GM19328 (cell line): ENCODE results near the gene APBA3.

Experiments
- ATAC-seq: cut with Tn5 transposase; IDR thresholded peaks from one replicate; pipeline ENCODE4 v1.9.1; 2021; ENCODE audit warnings: mild to moderate bottlenecking, moderate library complexity; ENCODE audit not compliant: unreplicated experiment

Gene APBA3

GRCh38 chr19:3751236-3751635 is 10.3 kb downstream of the APBA3 start:
- ATAC-seq: no peak

DNA sequence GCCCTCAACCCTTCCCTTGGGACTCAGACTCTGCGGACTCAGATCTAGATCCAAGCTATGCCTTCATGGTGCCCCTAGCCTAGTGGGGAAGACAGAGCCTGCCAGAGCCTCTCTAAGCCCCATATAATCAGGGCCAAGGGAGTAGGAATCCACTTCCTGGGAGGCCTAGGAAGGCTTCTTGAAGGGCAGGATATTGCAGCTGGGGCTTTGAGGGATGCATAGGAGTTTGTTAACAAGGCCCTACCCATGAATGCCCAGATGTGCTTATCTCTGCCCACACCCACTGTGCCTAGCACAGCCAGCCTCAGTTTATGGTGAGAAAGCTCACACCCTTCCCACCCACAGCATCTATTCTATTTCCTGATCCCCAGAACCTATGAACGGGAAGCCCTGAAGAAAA is 11.3 kb downstream of the APBA3 start:
- ATAC-seq: no peak

- no peak for ATAC-seq
Measured at GRCh38 chr19:3748965-3749364, 12.5 kb downstream of the APBA3 start.

- no peak for ATAC-seq
Measured at GRCh38 chr19:3746371-3747056, 15.0 kb downstream of the APBA3 start.

- no peak for ATAC-seq
Measured at GRCh38 chr19:3745363-3746045, 16.0 kb downstream of the APBA3 start.

GRCh38 chr19:3743486-3743885 is 18.0 kb downstream of the APBA3 start:
- ATAC-seq: no peak

GRCh38 chr19:3740431-3740830 is 21.1 kb downstream of the APBA3 start:
- ATAC-seq: no peak

DNA sequence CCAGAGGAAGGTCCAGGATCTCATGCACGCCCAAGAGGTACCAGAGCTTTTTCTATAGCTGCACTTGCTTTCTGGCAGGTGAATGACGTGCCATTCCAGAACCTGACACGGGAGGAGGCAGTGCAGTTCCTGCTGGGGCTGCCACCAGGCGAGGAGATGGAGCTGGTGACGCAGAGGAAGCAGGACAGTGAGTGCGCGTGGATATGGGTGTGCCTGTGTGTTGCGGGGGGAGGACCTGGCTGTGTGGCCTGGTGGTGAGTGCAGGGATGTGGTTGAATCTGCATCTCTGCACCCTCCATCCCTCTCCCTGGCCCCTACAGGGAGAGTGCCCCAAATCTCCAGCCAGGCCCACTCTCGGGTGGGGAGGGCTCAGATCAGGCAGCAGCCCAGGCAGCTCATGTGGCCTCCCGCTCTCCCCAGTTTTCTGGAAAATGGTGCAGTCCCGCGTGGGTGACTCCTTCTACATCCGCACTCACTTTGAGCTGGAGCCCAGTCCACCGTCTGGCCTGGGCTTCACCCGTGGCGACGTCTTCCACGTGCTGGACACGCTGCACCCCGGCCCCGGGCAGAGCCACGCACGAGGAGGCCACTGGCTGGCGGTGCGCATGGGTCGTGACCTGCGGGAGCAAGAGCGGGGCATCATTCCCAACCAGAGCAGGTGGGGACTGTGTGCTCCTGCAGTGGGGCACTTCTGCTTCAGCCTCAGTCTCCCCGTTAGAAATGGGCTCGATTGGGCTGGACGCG is 22.8 kb downstream of the APBA3 start:
- no peak for ATAC-seq

DNA sequence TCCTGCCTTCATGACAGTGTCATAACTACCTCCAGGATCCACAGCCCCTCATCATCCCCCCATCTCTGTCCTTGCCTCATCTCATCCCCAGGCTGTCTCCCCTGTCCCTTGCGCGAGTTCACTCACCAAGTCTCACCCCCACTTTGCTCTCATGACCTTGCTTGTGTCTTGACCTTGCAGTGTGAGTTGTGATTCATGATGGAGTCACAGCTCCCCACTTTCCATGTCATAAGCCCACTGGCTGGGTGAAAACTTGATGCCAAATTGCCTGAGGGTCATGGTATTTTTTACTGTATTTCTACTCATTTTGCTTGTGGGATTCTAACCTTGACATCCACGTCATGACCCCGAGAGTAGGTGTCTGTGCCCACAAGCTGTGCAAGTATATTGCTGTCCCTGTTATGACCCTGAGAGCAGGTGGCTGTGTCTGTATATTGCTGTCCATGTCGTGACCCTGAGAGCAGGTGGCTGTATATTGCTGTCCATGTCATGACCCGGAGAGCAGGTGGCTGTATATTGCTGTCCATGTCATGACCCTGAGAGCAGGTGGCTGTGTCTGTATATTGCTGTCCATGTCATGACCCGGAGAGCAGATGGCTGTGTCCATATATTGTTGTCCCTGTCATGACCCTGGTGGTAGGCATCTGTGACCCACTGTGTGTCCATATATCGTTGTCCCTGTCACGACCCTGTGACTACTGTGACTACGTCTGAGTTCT is 23.8 kb downstream of the APBA3 start:
- no peak for ATAC-seq

GRCh38 chr19:3736106-3736724 is 25.3 kb downstream of the APBA3 start:
- ATAC-seq: no peak

DNA sequence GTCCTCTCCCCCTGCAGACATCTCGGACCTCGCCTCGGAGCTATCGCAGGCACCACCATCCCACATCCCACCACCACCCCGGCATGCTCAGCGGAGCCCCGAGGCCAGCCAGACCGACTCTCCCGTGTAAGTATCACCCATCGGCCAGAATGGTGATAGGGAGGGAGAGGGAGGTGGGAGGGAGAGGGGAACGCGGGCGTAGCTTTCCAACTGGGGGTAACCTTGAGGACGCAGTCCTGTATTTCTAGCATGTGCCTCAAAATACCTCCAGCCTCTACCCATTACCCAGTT is 27.2 kb downstream of the APBA3 start:
- no peak for ATAC-seq

- ATAC-seq: no peak
Measured at GRCh38 chr19:3733549-3734309, 27.8 kb downstream of the APBA3 start.

GRCh38 chr19:3732108-3732507 is 29.4 kb downstream of the APBA3 start:
- ATAC-seq: no peak

- no peak for ATAC-seq
Measured at GRCh38 chr19:3730457-3730958, 31.0 kb downstream of the APBA3 start.

DNA sequence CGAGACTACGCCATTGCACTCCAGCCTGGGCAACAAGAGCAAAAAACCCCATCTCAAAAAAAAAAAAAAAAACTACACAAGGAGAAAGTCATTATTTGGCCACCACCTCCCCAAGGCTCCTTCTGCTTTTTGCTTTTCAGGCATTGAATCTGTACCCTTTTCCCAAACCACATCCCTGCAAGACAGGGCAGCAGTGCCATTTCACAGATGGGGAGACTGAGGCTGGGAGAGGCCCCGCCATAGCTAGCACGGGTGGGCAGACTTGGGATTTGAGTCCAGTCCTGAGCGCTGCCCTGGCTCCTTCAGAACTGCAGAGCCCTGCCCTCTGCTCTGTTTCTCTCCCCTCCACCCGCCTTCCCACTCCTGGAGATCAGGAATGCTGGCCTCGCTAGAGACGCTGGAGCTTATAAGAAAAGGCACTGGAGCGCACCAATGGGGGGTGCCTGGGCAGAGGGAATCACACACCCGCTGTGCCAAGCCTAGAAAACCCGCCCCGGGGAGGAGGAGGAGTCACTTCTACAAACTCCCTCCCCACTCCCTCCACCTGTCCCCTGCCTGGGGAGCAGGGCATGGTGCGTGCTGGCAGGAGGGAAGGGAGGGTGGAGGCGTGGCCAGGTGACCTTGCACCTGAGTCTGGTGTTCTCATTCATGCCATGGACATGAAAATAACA is 35.7 kb downstream of the APBA3 start:
- no peak for ATAC-seq

GRCh38 chr19:3725121-3725520 is 36.4 kb downstream of the APBA3 start:
- ATAC-seq: no peak

- ATAC-seq: no peak
Measured at GRCh38 chr19:3723883-3724282, 37.6 kb downstream of the APBA3 start.

DNA sequence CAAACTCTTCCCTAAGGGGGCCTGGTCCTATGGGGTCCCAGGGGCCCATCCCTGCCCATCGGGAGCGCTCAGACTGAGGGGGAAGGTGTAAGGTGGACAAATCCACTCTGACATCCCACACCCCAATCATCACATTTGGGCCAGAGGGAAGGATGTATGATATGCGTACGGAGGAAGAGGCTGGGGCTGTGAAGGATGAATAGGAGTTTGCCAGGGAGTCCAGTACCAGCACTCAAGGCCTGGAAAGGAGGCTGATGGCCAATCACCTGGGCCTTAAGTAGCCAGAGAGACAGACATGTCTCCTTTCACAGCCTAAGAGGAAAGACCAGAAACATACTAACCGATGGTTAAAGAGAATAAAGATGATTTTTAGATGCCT is 38.4 kb downstream of the APBA3 start:
- ATAC-seq: no peak

GRCh38 chr19:3722443-3723109 is 38.9 kb downstream of the APBA3 start:
- no peak for ATAC-seq
